PC-3 (cell line): ENCODE measurements around the gene MYO5A. TPM values are rescaled to one million over a fixed set of nuclear protein-coding genes. Genes with fewer than 3 reads are reported as not detected.

ENCODE experiments used
- ATAC-seq: fragments of 200-7000 bp; cut with Tn5 transposase; 2 replicates; pipeline ENCODE4 v1.9.1; 2020; ENCODE audit warnings: mild to moderate bottlenecking, moderate library complexity
- BruUV-seq: library from RNA; stranded (reverse); fragments of 400-500 nt; replicated peaks from 2 replicates; lab custom pipeline; 2021; lab: Mats Ljungman, UMichigan
- CTCF ChIA-PET: fragments of 300-600 bp; sonication (Branson Sonifier 250); formaldehyde crosslinking; loops from one replicate; lab custom pipeline; 2022; ENCODE audit warnings: antibody characterized with exemption; lab: Charles Lee
- POLR2A ChIA-PET: fragments of 300-600 bp; sonication (Branson Sonifier 250); formaldehyde crosslinking; loops from one replicate; lab custom pipeline; 2022; ENCODE audit warnings: antibody characterized with exemption; ENCODE audit not compliant: unreplicated experiment; lab: Charles Lee
- DNase-seq: peaks from one replicate; pipeline ENCODE4 v3.0.0-alpha.2; 2015
- H2AFZ ChIP-seq: fragments of 300-600 bp; sonication (generic); 2 replicates; pipeline ENCODE4 v1.6.0; 2016; ENCODE audit warnings: antibody characterized with exemption, low read length
- H3F3A ChIP-seq: fragments of 300-600 bp; sonication (generic); one replicate; pipeline ENCODE4 v1.6.0; 2017; ENCODE audit warnings: antibody characterized with exemption, low read length, control low read depth, mild to moderate bottlenecking; ENCODE audit not compliant: unreplicated experiment
- H3K27ac ChIP-seq: fragments of 300-600 bp; sonication (generic); 2 replicates; pipeline ENCODE4 v1.5.1; 2016; ENCODE audit warnings: mild to moderate bottlenecking, low read length
- H3K27me3 ChIP-seq: fragments of 300-600 bp; sonication (generic); 2 replicates; pipeline ENCODE4 v1.6.1; 2016; ENCODE audit warnings: low read length, mixed read lengths
- H3K36me3 ChIP-seq: fragments of 300-600 bp; sonication (generic); 2 replicates; pipeline ENCODE4 v1.6.1; 2016; ENCODE audit warnings: low read depth, mixed run types, low read length, mixed read lengths
- H3K4me1 ChIP-seq: fragments of 300-600 bp; sonication (generic); 2 replicates; pipeline ENCODE4 v1.5.1; 2016; ENCODE audit warnings: low read length; ENCODE audit not compliant: insufficient read depth
- H3K4me2 ChIP-seq: fragments of 300-600 bp; sonication (generic); 2 replicates; pipeline ENCODE4 v1.6.0; 2016; ENCODE audit warnings: low read length
- H3K4me3 ChIP-seq: fragments of 300-600 bp; sonication (generic); 2 replicates; pipeline ENCODE4 v1.5.1; 2016; ENCODE audit warnings: mild to moderate bottlenecking, low read length, mixed read lengths
- H3K79me2 ChIP-seq: fragments of 300-600 bp; sonication (generic); 2 replicates; pipeline ENCODE4 v1.6.1; 2017; ENCODE audit warnings: low read length, mixed read lengths
- H3K9ac ChIP-seq: fragments of 300-600 bp; sonication (generic); 2 replicates; pipeline ENCODE4 v1.6.0; 2016; ENCODE audit warnings: mild to moderate bottlenecking, low read length
- H3K9me2 ChIP-seq: fragments of 300-600 bp; sonication (generic); replicated peaks from 2 replicates; pipeline ENCODE4 v1.6.1; 2016; ENCODE audit warnings: mixed run types, low read length, mixed read lengths
- H3K9me3 ChIP-seq: fragments of 300-600 bp; sonication (generic); 2 replicates; pipeline ENCODE4 v1.6.1; 2016; ENCODE audit warnings: low read length, mixed read lengths
- H4K20me1 ChIP-seq: fragments of 300-600 bp; sonication (generic); 2 replicates; pipeline ENCODE4 v1.6.1; 2016; ENCODE audit warnings: low read length, mixed read lengths
- CTCF ChIP-seq: fragments of 300-600 bp; sonication (generic); conservative IDR thresholded peaks from 2 replicates; pipeline ENCODE4 v1.5.1; 2017; ENCODE audit warnings: antibody characterized with exemption, low read depth, mild to moderate bottlenecking, low read length
- EZH2 ChIP-seq: fragments of 300-600 bp; sonication (generic); IDR thresholded peaks from one replicate; pipeline ENCODE4 v1.6.1; 2017; ENCODE audit warnings: antibody characterized with exemption, mild to moderate bottlenecking, low read length; ENCODE audit not compliant: unreplicated experiment
- EZH2phosphoT487 ChIP-seq: fragments of 300-600 bp; sonication (generic); IDR thresholded peaks from 2 replicates; pipeline ENCODE4 v1.6.1; 2018; ENCODE audit warnings: mild to moderate bottlenecking, antibody characterized with exemption, low read length, borderline replicate concordance
- intact Hi-C: fragments of 100-400 bp; cut with micrococcal nuclease; formaldehyde crosslinking; loops from 2 replicates; pipeline ENCODE4 v1.9.0; 2023
- total RNA-seq: library from RNA; depleted of rRNA; stranded (reverse); fragments of >200 nt; gene quantifications from 2 replicates; pipeline ENCODE4 v1.2.3, GENCODE V29; 2014

Gene MYO5A
- total RNA-seq, 1 experiment from 2014 or later: 42.1 TPM

DNA sequence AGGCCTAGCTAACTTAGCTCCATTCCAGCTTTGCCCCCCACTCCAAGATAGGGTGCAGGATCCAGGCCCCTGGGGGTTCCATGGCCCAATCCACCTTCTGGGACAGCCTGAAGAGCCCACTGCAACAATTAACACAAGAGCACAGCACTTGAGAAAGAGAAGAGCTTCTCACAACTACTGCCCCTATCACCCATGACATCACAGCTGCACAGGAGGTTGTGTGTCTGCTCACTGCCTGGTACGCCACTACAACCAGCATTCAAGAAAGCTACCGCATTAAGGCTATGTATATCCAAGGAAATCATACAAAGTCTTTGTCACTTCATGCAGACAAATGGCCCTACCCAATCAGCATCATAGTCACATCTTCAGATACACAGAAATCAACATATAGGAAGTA, 62.0 kb downstream of the MYO5A start:
- POLR2A ChIA-PET: no interaction called here

DNA sequence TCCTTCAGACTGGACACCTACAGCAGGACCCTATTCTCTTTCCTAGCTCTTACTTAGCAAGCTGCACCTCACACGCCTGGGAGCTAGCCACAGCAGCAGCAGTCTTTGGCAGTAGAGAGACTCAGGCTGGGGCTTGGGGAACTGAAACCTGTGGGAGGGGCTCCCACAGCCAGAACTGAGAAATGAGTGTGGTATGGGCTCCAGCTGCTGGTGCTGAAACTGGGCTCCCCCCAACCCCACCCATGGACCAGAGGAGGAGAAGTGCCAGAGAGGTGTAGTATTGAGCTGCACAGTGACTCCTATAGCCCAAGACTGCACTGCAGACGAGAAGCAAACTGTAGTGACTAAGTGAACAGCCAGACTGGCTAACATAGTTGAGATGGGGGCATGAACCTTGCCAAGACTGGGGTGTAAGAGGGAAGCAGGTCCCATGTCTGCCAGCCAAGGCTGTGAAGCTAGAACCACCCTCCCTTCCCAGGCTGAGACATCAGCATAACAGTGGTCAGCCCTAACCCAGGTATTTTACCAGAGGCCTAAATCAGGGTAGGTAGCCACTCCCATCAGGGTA, 62.5 kb downstream of the MYO5A start:
- peaks cover 10% of the 10 kb centered on the region; the same call in 1 of the 2 replicates for H3K4me1 ChIP-seq

More for the DNA sequence above, 62.0 kb downstream of the MYO5A start:
- no peaks in the 10 kb centered on the region for H3K9me3 ChIP-seq
- BruUV-seq: no TSS peak
- no peaks in the 10 kb centered on the region for H3K27me3 ChIP-seq
- no peaks in the 10 kb centered on the region for H3K36me3 ChIP-seq
- intact Hi-C loops: no loop called here
- no peak overlapping the region for H3K27ac ChIP-seq
- no peak overlapping the region for H3K9ac ChIP-seq
- CTCF ChIA-PET: no interaction called here
- ATAC-seq (no peak), DNase-seq (no peak)
- H2AFZ ChIP-seq: no peak overlapping the region
- TF ChIP-seq EZH2: no peak
- no peak for TF ChIP-seq CTCF
- no peak for TF ChIP-seq EZH2phosphoT487
- H3K4me3 ChIP-seq: no peak overlapping the region
- H4K20me1 ChIP-seq: no peaks in the 10 kb centered on the region
- H3K4me2 ChIP-seq: no peak overlapping the region
- 0 out of 2 replicates have a peak, but pooled peaks cover 9% of the 10 kb centered on the region for H3K79me2 ChIP-seq
- peaks cover 10% of the 10 kb centered on the region; the same call in 1 of the 2 replicates for H3K4me1 ChIP-seq
- no peaks in the 10 kb centered on the region for H3F3A ChIP-seq
- no peaks in the 10 kb centered on the region for H3K9me2 ChIP-seq

More for the DNA sequence above, 62.5 kb downstream of the MYO5A start:
- H4K20me1 ChIP-seq: no peaks in the 10 kb centered on the region
- DNase-seq (no peak), ATAC-seq (no peak)
- H3K9me2 ChIP-seq: no peaks in the 10 kb centered on the region
- H3K27me3 ChIP-seq: no peaks in the 10 kb centered on the region
- ChIA-PET POLR2A (interaction anchor here (0.5 kb wide), 1 partner anchor 14 kb away, joined by 4 read pairs; no protein-coding TSS in a partner anchor), CTCF (no interaction called here)
- no peak overlapping the region for H3K4me2 ChIP-seq
- H2AFZ ChIP-seq: no peak overlapping the region
- no peaks in the 10 kb centered on the region for H3F3A ChIP-seq
- H3K36me3 ChIP-seq: no peaks in the 10 kb centered on the region
- no peaks in the 10 kb centered on the region for H3K9me3 ChIP-seq
- TF ChIP-seq EZH2: no peak
- no peak for TF ChIP-seq CTCF
- no peak for TF ChIP-seq EZH2phosphoT487
- no peak overlapping the region for H3K27ac ChIP-seq
- H3K9ac ChIP-seq: no peak overlapping the region
- 0 out of 2 replicates have a peak, but pooled peaks cover 9% of the 10 kb centered on the region for H3K79me2 ChIP-seq
- H3K4me3 ChIP-seq: no peak overlapping the region
- no TSS peak for BruUV-seq
- intact Hi-C loops: no loop called here
